Gastroesophageal sphincter (tissue), 3 donors: Measurements from ENCODE around the gene TSHZ2.

Experiments
- CTCF ChIP-seq, 4 experiments: fragments of 200-600 bp in 2 of 4; fragments of 450-650 bp in 2 of 4; sonication (generic) in 1 of 4; IDR thresholded peaks; one replicate each; pipeline ENCODE4 v1.5.1; 2017 to 2019; ENCODE audit warnings: antibody characterized with exemption in 4 of 4, mild to moderate bottlenecking in 2 of 4, moderate library complexity in 2 of 4
- POLR2A ChIP-seq, 2 donors: fragments of 450-650 bp; IDR thresholded peaks; one replicate each; pipeline ENCODE4 v1.6.1; 2017; ENCODE audit warnings: antibody characterized with exemption in 2 of 2, mild to moderate bottlenecking in 2 of 2, moderate library complexity in 1 of 2

GRCh38 chr20:53045941-53046340 lies 73.8 kb downstream of the TSHZ2 start:
- TF ChIP-seq CTCF (IDR thresholded peaks at IDR 0.05) (no peak), POLR2A (IDR thresholded peaks at IDR 0.05) (no peak)
